ENCODE measurements around the gene EPB41L5.

The EPB41L5 gene

GRCh38 chr2:120204945-120205670, 192.2 kb downstream of the EPB41L5 start:
- no peak for FAIRE-seq

- FAIRE-seq: no peak
Measured at GRCh38 chr2:120206022-120206581, 193.2 kb downstream of the EPB41L5 start.

GRCh38 chr2:120208381-120209353, 195.8 kb downstream of the EPB41L5 start:
- FAIRE-seq: no peak

- FAIRE-seq: no peak
Measured at GRCh38 chr2:120209427-120210269, 196.8 kb downstream of the EPB41L5 start.

GRCh38 chr2:120210270-120210693, 197.4 kb downstream of the EPB41L5 start:
- FAIRE-seq: no peak

- no peak for FAIRE-seq
Measured at GRCh38 chr2:120218181-120218580, 205.3 kb downstream of the EPB41L5 start.

- FAIRE-seq: no peak
Measured at GRCh38 chr2:120219291-120219690, 206.4 kb downstream of the EPB41L5 start.

GRCh38 chr2:120219766-120220165, 206.9 kb downstream of the EPB41L5 start:
- FAIRE-seq: no peak

GRCh38 chr2:120220756-120221155, 207.9 kb downstream of the EPB41L5 start:
- no peak for FAIRE-seq

GRCh38 chr2:120221616-120222015, 208.7 kb downstream of the EPB41L5 start:
- no peak for FAIRE-seq

- no peak for FAIRE-seq
Measured at GRCh38 chr2:120222186-120223033, 209.5 kb downstream of the EPB41L5 start.

- FAIRE-seq: no peak
Measured at GRCh38 chr2:120223034-120223912, 210.4 kb downstream of the EPB41L5 start, which contains the start of gene TMEM185B. Gene TMEM185B, minus strand, starts transcription at chr2:120223400. Its CDS starts 424 bp downstream, at chr2:120222976.

GRCh38 chr2:120224256-120224655, 211.4 kb downstream of the EPB41L5 start:
- no peak for FAIRE-seq

GRCh38 chr2:120224735-120225548, 212.1 kb downstream of the EPB41L5 start:
- no peak for FAIRE-seq

GRCh38 chr2:120225549-120226065, 212.7 kb downstream of the EPB41L5 start:
- no peak for FAIRE-seq

- no peak for FAIRE-seq
Measured at GRCh38 chr2:120226316-120226715, 213.4 kb downstream of the EPB41L5 start.

GRCh38 chr2:120227111-120227991, 214.5 kb downstream of the EPB41L5 start:
- no peak for FAIRE-seq

GRCh38 chr2:120228503-120228902, 215.6 kb downstream of the EPB41L5 start:
- FAIRE-seq: no peak
